Stimulated activated CD4-positive, alpha-beta T cell treated with anti-CD3 and anti-CD28 coated beads, TNF-alpha, amount 100 ng/mL, for 48 hours (primary cell): Measurements from ENCODE around the gene CACNG1.

ENCODE experiments used
- DNase-seq, 3 donors: peaks; one replicate each; pipeline ENCODE4 v3.0.0-alpha.2; 2020; ENCODE audit warnings: low read depth in 3 of 3

Gene CACNG1

GRCh38 chr17:67051155-67051538 is 6.8 kb downstream of the CACNG1 start:
- DNase-seq, result no peak

- no peak for DNase-seq
Measured at GRCh38 chr17:67051837-67052236, 7.5 kb downstream of the CACNG1 start.

- DNase-seq, result no peak
Measured at GRCh38 chr17:67052720-67053437, 8.5 kb downstream of the CACNG1 start.

- DNase-seq, result no peak
Measured at GRCh38 chr17:67053438-67054000, 9.2 kb downstream of the CACNG1 start.

GRCh38 chr17:67054011-67054591 is 9.7 kb downstream of the CACNG1 start:
- DNase-seq, result no peak

GRCh38 chr17:67054608-67055007 is 10.3 kb downstream of the CACNG1 start:
- no peak for DNase-seq

GRCh38 chr17:67055041-67055443 is 10.7 kb downstream of the CACNG1 start:
- DNase-seq, result no peak

GRCh38 chr17:67055811-67056745 is 11.7 kb downstream of the CACNG1 start:
- DNase-seq, result no peak

- DNase-seq, result no peak
Measured at GRCh38 chr17:67056746-67057490, 12.6 kb downstream of the CACNG1 start.

- no peak for DNase-seq
Measured at GRCh38 chr17:67058036-67058435, 13.7 kb downstream of the CACNG1 start.

- DNase-seq, result no peak
Measured at GRCh38 chr17:67059372-67059771, 15.0 kb downstream of the CACNG1 start.

- DNase-seq, result no peak
Measured at GRCh38 chr17:67063141-67063540, 18.8 kb downstream of the CACNG1 start.

- DNase-seq, result no peak
Measured at GRCh38 chr17:67066717-67067116, 22.4 kb downstream of the CACNG1 start.

GRCh38 chr17:67067571-67068482 is 23.5 kb downstream of the CACNG1 start:
- no peak for DNase-seq

GRCh38 chr17:67068999-67069398 is 24.6 kb downstream of the CACNG1 start:
- DNase-seq, result no peak

- no peak for DNase-seq
Measured at GRCh38 chr17:67069603-67070136, 25.3 kb downstream of the CACNG1 start.

GRCh38 chr17:67071595-67071994 is 27.2 kb downstream of the CACNG1 start:
- no peak for DNase-seq

- DNase-seq, result no peak
Measured at GRCh38 chr17:67072885-67073284, 28.5 kb downstream of the CACNG1 start.

GRCh38 chr17:67074781-67075180 is 30.4 kb downstream of the CACNG1 start:
- no peak for DNase-seq

GRCh38 chr17:67076290-67076689 is 31.9 kb downstream of the CACNG1 start:
- no peak for DNase-seq
